Peyer's patch (tissue), 4 donors: Measurements from ENCODE around the gene RANGAP1.

Source experiments
- CTCF ChIP-seq, 6 experiments: fragments of 450-650 bp in 4 of 6; fragments of 200-600 bp in 2 of 6; sonication (generic) in 1 of 6; IDR thresholded peaks; one replicate each; pipeline ENCODE4 v1.5.1; 2017 to 2019; ENCODE audit warnings: antibody characterized with exemption in 6 of 6, mild to moderate bottlenecking in 3 of 6, moderate library complexity in 1 of 6
- POLR2A ChIP-seq, 2 donors: fragments of 450-650 bp; IDR thresholded peaks; one replicate each; pipeline ENCODE4 v1.5.1; 2017; ENCODE audit warnings: antibody characterized with exemption in 2 of 2, mild to moderate bottlenecking in 2 of 2, moderate library complexity in 2 of 2

- no peak for TF ChIP-seq POLR2A (IDR thresholded peaks at IDR 0.05)
- no peak for TF ChIP-seq CTCF (IDR thresholded peaks at IDR 0.05)
These were observed 48.8 kb downstream of the RANGAP1 start for GRCh38 chr22:41237036-41237706.
